Measurements from ENCODE around the gene SLC29A1.

- TF ChIP-seq, protein P1, sequence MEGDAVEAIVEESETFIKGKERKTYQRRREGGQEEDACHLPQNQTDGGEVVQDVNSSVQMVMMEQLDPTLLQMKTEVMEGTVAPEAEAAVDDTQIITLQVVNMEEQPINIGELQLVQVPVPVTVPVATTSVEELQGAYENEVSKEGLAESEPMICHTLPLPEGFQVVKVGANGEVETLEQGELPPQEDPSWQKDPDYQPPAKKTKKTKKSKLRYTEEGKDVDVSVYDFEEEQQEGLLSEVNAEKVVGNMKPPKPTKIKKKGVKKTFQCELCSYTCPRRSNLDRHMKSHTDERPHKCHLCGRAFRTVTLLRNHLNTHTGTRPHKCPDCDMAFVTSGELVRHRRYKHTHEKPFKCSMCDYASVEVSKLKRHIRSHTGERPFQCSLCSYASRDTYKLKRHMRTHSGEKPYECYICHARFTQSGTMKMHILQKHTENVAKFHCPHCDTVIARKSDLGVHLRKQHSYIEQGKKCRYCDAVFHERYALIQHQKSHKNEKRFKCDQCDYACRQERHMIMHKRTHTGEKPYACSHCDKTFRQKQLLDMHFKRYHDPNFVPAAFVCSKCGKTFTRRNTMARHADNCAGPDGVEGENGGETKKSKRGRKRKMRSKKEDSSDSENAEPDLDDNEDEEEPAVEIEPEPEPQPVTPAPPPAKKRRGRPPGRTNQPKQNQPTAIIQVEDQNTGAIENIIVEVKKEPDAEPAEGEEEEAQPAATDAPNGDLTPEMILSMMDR (IDR thresholded peaks at IDR 0.05; ENCODE audit: low read depth, low read length): no peak
- TF ChIP-seq EZH2phosphoT487 (IDR thresholded peaks at IDR 0.05; ENCODE audit: low read depth): no peak
Observed at GRCh38 chr6:44243345-44243744, 19.9 kb downstream of the SLC29A1 start.
